ENCODE results near the gene LYPD1. TPM values are rescaled to one million over a fixed set of nuclear protein-coding genes. Genes with fewer than 3 reads are reported as not detected.

LYPD1 gene
- total and polyA plus RNA-seq, 8 donors, result 1.1 to 8.4 (median 3.3) TPM; not detected in 3

- DNase-seq, result no peak
- H3K4me3 ChIP-seq, result no peak overlapping the region
Observed at GRCh38 chr2:132665401-132666140, 4.4 kb downstream of the LYPD1 start.

GRCh38 chr2:132664096-132664495, 5.9 kb downstream of the LYPD1 start:
- Histone ChIP-seq H3K9me3 (no peaks in the 10 kb centered on the region), H3K27me3 (peaks cover 2 to 16% (median 14%) of the 10 kb centered on the region in 3 donors), H3K4me1 (peaks cover 8 to 15% (median 11%) of the 10 kb centered on the region in 4 donors), H3K36me3 (no peaks in the 10 kb centered on the region), H3K4me3 (no peak overlapping the region), H3K27ac (no peak overlapping the region)
- intact Hi-C loops (cut with DNase I; ENCODE audit: low total_unique reads), result no loop called here
- TF ChIP-seq POLR2A (IDR thresholded peaks at IDR 0.05) (no peak), CTCF (IDR thresholded peaks at IDR 0.05) (no peak), POLR2AphosphoS5 (IDR thresholded peaks at IDR 0.05) (no peak), EP300 (IDR thresholded peaks at IDR 0.05) (no peak)
- no peak for DNase-seq
- 61 to 82% (median 76%) methylated on average over 2 of the region's 2 CpGs for WGBS, 5 donors

More at GRCh38 chr2:132665401-132666140, 4.4 kb downstream of the LYPD1 start:
- peaks cover 10 to 31% (median 29%) of the 10 kb centered on the region in 3 donors for H3K27me3 ChIP-seq
- no peaks in the 10 kb centered on the region for H3K9me3 ChIP-seq
- no peak for TF ChIP-seq POLR2AphosphoS5 (IDR thresholded peaks at IDR 0.05)
- TF ChIP-seq EP300 (IDR thresholded peaks at IDR 0.05), result no peak
- TF ChIP-seq CTCF (IDR thresholded peaks at IDR 0.05), result no peak
- no peak for TF ChIP-seq POLR2A (IDR thresholded peaks at IDR 0.05)
- intact Hi-C loops (cut with DNase I; ENCODE audit: low total_unique reads), result no loop called here
- no peak overlapping the region for H3K27ac ChIP-seq
- H3K36me3 ChIP-seq, result no peaks in the 10 kb centered on the region
- 85 to 93% (median 92%) methylated on average over 4 of the region's 4 CpGs for WGBS, 5 donors
- H3K4me1 ChIP-seq, result peaks cover 19 to 29% (median 26%) of the 10 kb centered on the region in 4 donors

- intact Hi-C loops (cut with DNase I; ENCODE audit: low total_unique reads), result no loop called here
- no peaks in the 10 kb centered on the region for H3K36me3 ChIP-seq
- peaks cover 0 to 3% (median under 1%) of the 10 kb centered on the region in 3 donors for H3K27me3 ChIP-seq
- H3K9me3 ChIP-seq, result no peaks in the 10 kb centered on the region
- H3K4me1 ChIP-seq, result peaks cover 0 to 1% (median 0%) of the 10 kb centered on the region in 4 donors
- no peak for DNase-seq
- 30 to 41% (median 37%) methylated on average over 3 of the region's 3 CpGs for WGBS, 5 donors
- H3K27ac ChIP-seq, result no peak overlapping the region
- TF ChIP-seq CTCF (IDR thresholded peaks at IDR 0.05) (no peak), POLR2AphosphoS5 (IDR thresholded peaks at IDR 0.05) (no peak), EP300 (IDR thresholded peaks at IDR 0.05) (no peak), POLR2A (IDR thresholded peaks at IDR 0.05) (no peak)
- no peak overlapping the region for H3K4me3 ChIP-seq
Observed at GRCh38 chr2:132662732-132663131, 7.3 kb downstream of the LYPD1 start.

- DNase-seq, result no peak
- no peaks in the 10 kb centered on the region for H3K4me1 ChIP-seq
- TF ChIP-seq POLR2A (IDR thresholded peaks at IDR 0.05) (no peak), EP300 (IDR thresholded peaks at IDR 0.05) (no peak), POLR2AphosphoS5 (IDR thresholded peaks at IDR 0.05) (no peak), CTCF (IDR thresholded peaks at IDR 0.05) (no peak)
- H3K27me3 ChIP-seq, result no peaks in the 10 kb centered on the region
- intact Hi-C loops (cut with DNase I; ENCODE audit: low total_unique reads), result no loop called here
- WGBS, 5 donors, result 87 to 94% (median 91%) methylated on average over 3 of the region's 3 CpGs
- H3K27ac ChIP-seq, result no peak overlapping the region
- no peaks in the 10 kb centered on the region for H3K9me3 ChIP-seq
- no peaks in the 10 kb centered on the region for H3K36me3 ChIP-seq
- no peak overlapping the region for H3K4me3 ChIP-seq
Observed at GRCh38 chr2:132659331-132659730, 10.7 kb downstream of the LYPD1 start.
